Measurements from ENCODE around the gene BAG5. TPM values are rescaled to one million over a fixed set of nuclear protein-coding genes. Genes with fewer than 3 reads are reported as not detected.

The BAG5 gene
- total RNA-seq, 1 donor from 2014 or later: 29.8 TPM

DNA sequence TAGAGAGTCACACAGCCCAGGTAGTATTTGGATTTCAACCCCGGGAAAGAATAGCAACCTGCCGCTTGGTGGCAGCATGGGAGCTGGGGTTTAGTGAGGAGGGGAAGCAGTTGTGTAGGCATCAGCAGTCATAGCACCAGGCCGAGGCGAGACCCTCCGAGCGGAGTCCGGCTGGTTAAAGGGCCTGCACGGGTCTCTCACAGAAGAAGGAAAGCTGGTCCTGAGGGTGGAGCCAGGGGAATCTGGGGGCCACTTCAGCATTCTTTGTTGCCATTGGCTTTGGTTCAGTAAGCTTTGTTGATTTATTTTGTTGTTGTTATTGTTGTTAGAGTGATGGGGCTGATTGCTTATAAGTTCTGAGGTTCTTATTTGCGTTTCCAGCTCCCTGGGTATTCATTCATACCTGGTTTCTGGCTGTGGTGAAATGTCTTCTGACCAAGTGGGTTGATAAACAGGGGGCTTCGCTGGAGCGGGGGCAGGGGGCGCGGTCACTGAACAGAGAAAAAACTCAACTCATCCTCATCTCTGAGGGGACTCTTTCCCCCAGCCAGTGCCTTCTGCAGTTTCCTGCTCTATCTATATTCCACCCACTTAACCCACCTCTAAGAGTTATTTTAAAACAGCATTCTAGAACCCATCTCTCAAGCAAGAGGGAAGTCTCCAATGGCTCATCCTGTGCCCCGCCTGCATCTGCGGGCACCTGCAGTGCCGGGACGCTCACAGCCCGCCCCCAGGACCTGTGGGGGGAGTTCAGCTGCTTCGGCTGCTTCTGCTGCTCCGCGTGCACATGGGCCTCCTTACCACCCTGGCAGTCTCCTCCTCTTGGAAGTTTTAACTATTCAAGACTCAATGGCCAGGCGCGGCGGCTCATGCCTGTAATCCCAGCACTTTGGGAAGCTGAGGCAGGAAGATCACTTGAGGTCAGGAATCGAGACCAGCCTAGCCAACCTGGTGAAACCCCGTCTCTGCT, 51.4 kb downstream of the BAG5 start:
- Histone ChIP-seq H3K4me3 (no peak overlapping the region), H3K27ac (no peak overlapping the region), H3K36me3 (peaks cover 50% of the 10 kb centered on the region), H3K4me1 (peaks cover 35% of the 10 kb centered on the region), H3K27me3 (ENCODE audit: low read depth) (no peaks in the 10 kb centered on the region), H3K9me3 (no peaks in the 10 kb centered on the region)
- DNase-seq: peak; percentile 27
- intact Hi-C loops (cut with DNase I): no loop called here
- TF ChIP-seq, protein P1, sequence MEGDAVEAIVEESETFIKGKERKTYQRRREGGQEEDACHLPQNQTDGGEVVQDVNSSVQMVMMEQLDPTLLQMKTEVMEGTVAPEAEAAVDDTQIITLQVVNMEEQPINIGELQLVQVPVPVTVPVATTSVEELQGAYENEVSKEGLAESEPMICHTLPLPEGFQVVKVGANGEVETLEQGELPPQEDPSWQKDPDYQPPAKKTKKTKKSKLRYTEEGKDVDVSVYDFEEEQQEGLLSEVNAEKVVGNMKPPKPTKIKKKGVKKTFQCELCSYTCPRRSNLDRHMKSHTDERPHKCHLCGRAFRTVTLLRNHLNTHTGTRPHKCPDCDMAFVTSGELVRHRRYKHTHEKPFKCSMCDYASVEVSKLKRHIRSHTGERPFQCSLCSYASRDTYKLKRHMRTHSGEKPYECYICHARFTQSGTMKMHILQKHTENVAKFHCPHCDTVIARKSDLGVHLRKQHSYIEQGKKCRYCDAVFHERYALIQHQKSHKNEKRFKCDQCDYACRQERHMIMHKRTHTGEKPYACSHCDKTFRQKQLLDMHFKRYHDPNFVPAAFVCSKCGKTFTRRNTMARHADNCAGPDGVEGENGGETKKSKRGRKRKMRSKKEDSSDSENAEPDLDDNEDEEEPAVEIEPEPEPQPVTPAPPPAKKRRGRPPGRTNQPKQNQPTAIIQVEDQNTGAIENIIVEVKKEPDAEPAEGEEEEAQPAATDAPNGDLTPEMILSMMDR (IDR thresholded peaks at IDR 0.05): no peak
- no peak for ATAC-seq

DNA sequence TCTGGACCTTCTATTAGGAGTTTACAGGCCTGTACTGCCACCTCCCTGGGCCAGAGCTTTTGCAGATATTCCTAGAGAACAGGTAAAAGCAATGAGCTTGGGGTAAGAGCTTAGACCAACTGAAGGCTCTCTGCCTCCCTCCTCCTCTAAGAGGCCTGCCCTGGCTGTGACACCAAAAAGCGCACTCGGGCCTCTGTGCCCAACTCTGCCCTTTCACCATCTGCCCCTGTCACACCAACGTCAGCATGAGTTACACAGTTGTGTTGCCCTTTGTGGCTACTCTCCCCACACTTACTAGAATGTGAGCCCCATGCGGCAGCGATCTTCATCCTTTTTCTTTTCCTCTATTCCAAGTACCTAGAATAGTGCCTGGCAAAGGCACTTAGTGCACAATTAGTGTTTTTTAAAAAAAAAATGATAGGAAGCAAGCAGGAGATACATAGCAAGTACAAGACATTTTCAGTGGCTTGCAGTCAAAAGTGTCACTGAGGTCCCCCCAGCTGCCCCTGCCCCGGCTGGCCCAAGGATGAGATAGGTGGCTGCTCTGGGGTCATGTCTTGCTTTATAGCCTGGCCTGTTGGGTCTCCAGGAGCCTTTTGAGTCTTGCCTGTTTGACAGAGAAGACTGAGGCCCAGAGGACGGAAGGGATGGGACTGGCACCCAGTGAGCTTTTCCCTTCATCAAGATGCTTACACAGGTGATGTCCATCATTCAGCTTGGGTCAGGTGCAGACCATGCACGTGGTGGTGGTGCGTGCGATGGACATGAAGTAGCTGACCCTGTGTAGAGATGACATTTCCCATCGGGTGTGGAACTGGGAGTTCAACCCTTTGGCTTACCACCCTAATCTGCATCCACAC, 52.4 kb downstream of the BAG5 start:
- H3K9me3 ChIP-seq: no peaks in the 10 kb centered on the region
- TF ChIP-seq, protein P1 (IDR thresholded peaks at IDR 0.05): no peak
- no peak for DNase-seq
- no peak overlapping the region for H3K27ac ChIP-seq
- peaks cover 57% of the 10 kb centered on the region for H3K36me3 ChIP-seq
- H3K4me1 ChIP-seq: peaks cover 33% of the 10 kb centered on the region
- no peak overlapping the region for H3K4me3 ChIP-seq
- no peaks in the 10 kb centered on the region for H3K27me3 ChIP-seq (ENCODE audit: low read depth)
- no peak for ATAC-seq
- intact Hi-C loops (cut with DNase I): no loop called here

DNA sequence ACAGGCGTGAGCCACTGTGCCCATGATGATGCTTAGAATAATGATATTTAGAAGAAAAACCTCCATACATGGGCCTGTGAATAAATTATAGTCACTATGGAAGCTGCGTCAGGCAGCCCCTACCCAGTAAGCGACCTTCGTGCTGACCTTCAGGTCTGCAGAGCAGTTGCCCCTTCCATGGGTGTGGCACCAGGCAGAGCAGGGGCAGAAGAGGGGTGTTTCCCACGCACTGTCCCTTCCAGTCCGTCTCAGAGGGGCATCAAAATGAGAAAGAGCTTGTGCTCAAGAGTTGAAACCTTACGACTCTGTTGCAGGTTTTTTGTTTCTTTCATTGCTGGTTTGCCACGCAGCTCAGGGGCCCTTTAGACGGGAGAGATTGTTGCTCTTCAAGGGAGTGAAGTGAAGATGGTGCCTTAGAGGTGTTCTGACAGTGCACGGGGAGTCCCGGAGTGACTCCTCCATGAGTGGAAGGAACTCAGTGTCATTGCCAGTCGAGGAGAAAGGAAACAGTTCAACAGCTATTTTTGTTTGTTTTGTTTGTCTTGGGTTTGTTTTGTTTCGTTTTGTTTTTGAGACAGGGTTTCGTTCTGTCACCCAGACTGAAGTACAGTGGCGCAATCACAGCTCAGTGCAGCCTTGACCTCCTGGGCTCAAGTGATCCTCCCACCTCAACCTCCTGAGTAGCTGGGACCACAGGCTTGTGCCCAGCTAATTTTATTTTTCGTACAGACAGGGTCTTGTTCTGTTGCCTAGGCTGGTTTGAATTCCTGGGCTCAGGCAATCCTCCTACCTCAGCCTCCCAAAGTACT, 53.7 kb downstream of the BAG5 start:
- Histone ChIP-seq H3K27me3 (ENCODE audit: low read depth) (no peaks in the 10 kb centered on the region), H3K27ac (no peak overlapping the region), H3K4me3 (no peak overlapping the region), H3K9me3 (no peaks in the 10 kb centered on the region), H3K36me3 (peaks cover 69% of the 10 kb centered on the region), H3K4me1 (peaks cover 20% of the 10 kb centered on the region)
- intact Hi-C loops (cut with DNase I): no loop called here
- TF ChIP-seq, protein P1 (IDR thresholded peaks at IDR 0.05): no peak
- no peak for ATAC-seq
- DNase-seq: no peak

DNA sequence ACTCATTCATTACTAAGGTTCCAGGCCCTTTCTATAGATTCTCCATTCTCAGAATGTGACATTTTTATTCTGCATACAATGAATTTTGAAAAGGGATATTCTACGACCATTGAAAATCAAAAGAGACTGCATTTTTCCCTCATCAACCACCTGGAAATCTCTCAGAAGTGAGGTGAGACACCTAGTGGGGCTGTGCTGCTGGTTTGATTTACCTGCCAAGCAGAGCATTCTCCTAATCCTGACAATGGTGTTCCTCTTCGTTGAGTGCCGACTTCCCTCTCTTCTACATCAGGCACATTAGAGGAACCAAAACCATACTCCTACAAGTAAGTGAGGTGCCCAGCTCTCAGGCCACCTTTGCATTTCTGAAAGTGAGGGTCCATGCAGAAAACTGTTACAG, 54.7 kb downstream of the BAG5 start:
- Histone ChIP-seq H3K27me3 (ENCODE audit: low read depth) (no peaks in the 10 kb centered on the region), H3K4me1 (peaks cover 10% of the 10 kb centered on the region), H3K36me3 (peaks cover 79% of the 10 kb centered on the region), H3K9me3 (no peaks in the 10 kb centered on the region), H3K4me3 (no peak overlapping the region), H3K27ac (no peak overlapping the region)
- DNase-seq (no peak), ATAC-seq (no peak)
- TF ChIP-seq, protein P1 (IDR thresholded peaks at IDR 0.05): no peak
- intact Hi-C loops (cut with DNase I): no loop called here

Other genes starting within 250 kb of the BAG5 start
- gene EIF5, start 228.4 kb downstream of the BAG5 start, total RNA-seq: 266 TPM
- 99.4 TPM for gene MARK3, start 177.2 kb downstream of the BAG5 start, total RNA-seq
- gene CKB, start 39.8 kb downstream of the BAG5 start, total RNA-seq: 115 TPM
- 11.0 TPM for gene TRMT61A, start 33.5 kb downstream of the BAG5 start, total RNA-seq
- 33.0 TPM for gene COA8, start 303 bp upstream of the BAG5 start, total RNA-seq
- 171 TPM for gene KLC1, start 66.6 kb upstream of the BAG5 start, total RNA-seq
- gene XRCC3, start 152.8 kb upstream of the BAG5 start, total RNA-seq: 5.0 TPM
- 49.4 TPM for gene ZFYVE21, start 153.2 kb upstream of the BAG5 start, total RNA-seq

All from lower lobe of right lung (tissue), 2 donors.